Smooth muscle cell of bladder (primary cell): Measurements from ENCODE around the gene MYO15B. TPM values are rescaled to one million over a fixed set of nuclear protein-coding genes. Genes with fewer than 3 reads are reported as not detected.

ENCODE experiments used
- total RNA-seq: library from RNA; depleted of rRNA; stranded (reverse); fragments of >200 nt; gene quantifications from 2 replicates; pipeline ENCODE4 v1.2.3, GENCODE V29; 2014

The MYO15B gene
- 2.0 and 3.9 TPM in 2 replicates for total RNA-seq

GRCh38 chr17:75587675-75588595 lies at the start of gene MYO15B:
Gene MYO15B, plus strand, starts transcription at chr17:75587800. Its CDS starts 258 bp downstream, at chr17:75588058.

GRCh38 chr17:75632863-75633485 lies 45.4 kb downstream of the MYO15B start, which contains the start of gene SMIM5:
Gene SMIM5, plus strand, starts transcription at chr17:75633434. Its CDS starts 6,768 bp downstream, at chr17:75640202.

GRCh38 chr17:75666959-75667790 lies 79.6 kb downstream of the MYO15B start, which contains the start of the genes RECQL5 and SAP30BP:
Gene RECQL5, minus strand, starts transcription at chr17:75667154. Its CDS starts 597 bp downstream, at chr17:75666557.
Gene SAP30BP, plus strand, starts transcription at chr17:75667338. Its CDS starts 35 bp downstream, at chr17:75667373.

Other genes starting within 250 kb of the MYO15B start
- gene GRB2, start 182.1 kb upstream of the MYO15B start, total RNA-seq = 56.9 and 63.7 TPM in 2 replicates
- 20.1 and 20.5 TPM in 2 replicates for gene TMEM94, start 131.2 kb upstream of the MYO15B start, total RNA-seq
- 3.4 and 5.2 TPM in 2 replicates for gene CASKIN2, start 72.3 kb upstream of the MYO15B start, total RNA-seq
- 6.3 and 10.4 TPM in 2 replicates for gene TSEN54, start 71.3 kb upstream of the MYO15B start, total RNA-seq
- gene LLGL2, start 62.1 kb upstream of the MYO15B start, total RNA-seq = 0.14 and 0.37 TPM in 2 replicates
- gene SMIM5, start 45.6 kb downstream of the MYO15B start, total RNA-seq = not detected in 2 replicates
- gene RECQL5, start 79.4 kb downstream of the MYO15B start, total RNA-seq = 14.6 and 19.6 TPM in 2 replicates
- gene SAP30BP, start 79.5 kb downstream of the MYO15B start, total RNA-seq = 47.8 and 51.7 TPM in 2 replicates
- gene ITGB4, start 133.7 kb downstream of the MYO15B start, total RNA-seq = 0.28 TPM in 2 replicates
- 43.2 and 49.0 TPM in 2 replicates for gene GALK1, start 177.4 kb downstream of the MYO15B start, total RNA-seq
- gene UNK, start 197.0 kb downstream of the MYO15B start, total RNA-seq = 10.0 and 15.1 TPM in 2 replicates